ENCODE data around the gene LTBP1. TPM values are rescaled to one million over a fixed set of nuclear protein-coding genes. Genes with fewer than 3 reads are reported as not detected.

Gene LTBP1
- total RNA-seq, 1 experiment from 2014 or later, result 28.5 TPM

- H3K79me1 ChIP-seq (ENCODE audit: insufficient read depth, low read depth, low read length, poor library complexity, severe bottlenecking), result no peaks in the 10 kb centered on the region
- H3K9me3 Mint-ChIP-seq, result peaks cover 6% of the 10 kb centered on the region in 2 experiments; a peak in 3 of 5 replicates
- no peak overlapping the region for H2BK15ac ChIP-seq (ENCODE audit: low read depth, low read length)
- no peaks in the 10 kb centered on the region for H3K79me2 ChIP-seq (ENCODE audit: insufficient read depth, low read length)
- H2BK120ac ChIP-seq (ENCODE audit: low read depth, low read length, poor library complexity, severe bottlenecking), result no peak overlapping the region
- no peaks in the 10 kb centered on the region for H3K23me2 ChIP-seq (ENCODE audit: insufficient read length, low read depth, low read length, poor library complexity, severe bottlenecking)
- no CpG with 5 or more reads among the region's 4 CpGs for WGBS (ENCODE audit: extremely low coverage, insufficient read length, low lambda C conversion rate)
- no peak overlapping the region for H4K91ac ChIP-seq (ENCODE audit: insufficient read length, low read depth, low read length)
- H2BK20ac ChIP-seq (ENCODE audit: low read depth, low read length, poor library complexity, severe bottlenecking), result no peak overlapping the region
- no peak overlapping the region for H3T11ph ChIP-seq (ENCODE audit: low read length)
- no peak overlapping the region for H3K4ac ChIP-seq (ENCODE audit: low read depth, low read length)
- H3K4me3 Mint-ChIP-seq, result no peak overlapping the region
- H2BK12ac ChIP-seq (ENCODE audit: insufficient read length, low read depth, low read length), result no peak overlapping the region
- H4K5ac ChIP-seq (ENCODE audit: insufficient read length, low read depth, low read length), result no peak overlapping the region
- H3K27me3 ChIP-seq (ENCODE audit: insufficient read depth, low read length), result no peaks in the 10 kb centered on the region
- H4K20me1 ChIP-seq (ENCODE audit: control insufficient read depth, insufficient read depth, insufficient read length), result no peaks in the 10 kb centered on the region
- H3K23ac ChIP-seq (ENCODE audit: insufficient read length, low read depth, low read length), result no peak overlapping the region
- no peak overlapping the region for H4K8ac ChIP-seq (replicated peaks; ENCODE audit: insufficient read length, low read depth, low read length)
- no peaks in the 10 kb centered on the region for H3K9me3 ChIP-seq (ENCODE audit: control insufficient read depth, low read depth, low read length)
- no peak overlapping the region for H3K18ac ChIP-seq (ENCODE audit: insufficient read length, low read depth, low read length)
- H2AFZ ChIP-seq (ENCODE audit: low read length), result no peak overlapping the region
- no peak overlapping the region for H3K4me2 ChIP-seq (ENCODE audit: insufficient read depth, insufficient read length, low read length)
- no peak for TF ChIP-seq CTCF (conservative IDR thresholded peaks at IDR 0.05)
- no peak for DNase-seq
- no peak overlapping the region for H3K27ac ChIP-seq (ENCODE audit: insufficient read length, low read depth, low read length)
- H3K14ac ChIP-seq (ENCODE audit: insufficient read depth, low read length), result no peak overlapping the region
- H2AK5ac ChIP-seq (ENCODE audit: insufficient read length, low read length), result no peak overlapping the region
- no peak overlapping the region for H3K9ac ChIP-seq (ENCODE audit: extremely low read depth, insufficient read length, low read length)
- no peak overlapping the region for H3K27ac Mint-ChIP-seq
- no peaks in the 10 kb centered on the region for H3K4me1 ChIP-seq (ENCODE audit: insufficient read depth, low read length)
- H3K36me3 Mint-ChIP-seq (ENCODE audit: insufficient read depth in 1 of 3, low read depth in 3 of 3), result peaks cover 3 to 11% (median 6%) of the 10 kb centered on the region in 3 experiments; a peak in 5 of 7 replicates
- peaks cover 4 to 15% of the 10 kb centered on the region in 2 experiments for H3K4me1 Mint-ChIP-seq
- no peak overlapping the region for H2BK5ac ChIP-seq (ENCODE audit: insufficient read length, low read length)
- H3K27me3 Mint-ChIP-seq (ENCODE audit: low read depth), result no peaks in the 10 kb centered on the region
- no peak overlapping the region for H3K56ac ChIP-seq (ENCODE audit: insufficient read length, low read depth, low read length)
Measured at GRCh38 chr2:33392366-33392765, 445.6 kb downstream of the LTBP1 start.
